K562 treated with DMSO at 1 percent for 4 hours (cell line): ENCODE results near the gene ZNF805. TPM values are rescaled to one million over a fixed set of nuclear protein-coding genes. Genes with fewer than 3 reads are reported as not detected.

ENCODE experiments used
- total RNA-seq: library from RNA; unstranded; fragments of 300-600 nt; gene quantifications from 2 replicates; pipeline ENCODE4 v1.2.3, GENCODE V29; 2022; ENCODE audit not compliant: insufficient read depth

The ZNF805 gene
- total RNA-seq: 1.7 and 2.0 TPM in 2 replicates

DNA sequence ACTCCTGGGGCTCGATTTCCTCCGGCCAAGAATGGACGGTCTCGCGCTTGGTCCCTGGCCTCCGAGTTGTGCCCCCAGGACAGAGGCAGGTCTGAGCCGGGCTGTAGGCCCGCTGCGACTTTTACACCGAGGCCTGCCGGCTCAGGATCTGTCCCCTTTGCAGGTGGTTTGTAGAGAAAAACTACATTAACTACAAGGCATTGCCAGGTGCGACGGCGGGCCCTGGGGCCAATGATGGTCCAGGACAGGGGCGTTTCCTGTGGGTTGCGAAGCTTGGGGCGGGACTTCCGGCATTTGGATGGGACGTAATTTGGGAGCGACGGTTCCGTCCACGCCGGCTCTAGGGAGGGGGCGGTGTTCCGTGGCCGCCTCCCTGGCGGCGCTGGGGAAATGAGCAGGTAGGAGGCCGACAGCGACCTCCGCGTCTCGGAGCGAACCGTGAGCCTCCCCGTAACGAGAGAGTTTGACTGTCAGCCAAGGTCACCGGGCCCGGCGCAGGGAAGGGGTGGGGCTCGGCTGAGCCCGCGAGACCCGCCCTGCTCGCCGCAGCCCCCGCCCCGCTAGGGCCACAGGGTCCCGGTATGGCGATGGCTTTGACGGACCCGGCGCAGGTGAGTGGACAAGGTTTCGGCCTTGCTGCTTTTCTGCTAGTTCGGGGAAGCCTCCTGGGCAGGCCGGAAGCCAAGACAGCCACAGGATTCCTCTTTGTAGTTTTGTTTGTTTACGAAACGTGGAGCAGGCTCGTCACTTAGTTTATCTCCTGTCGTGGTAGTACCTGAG, at the start of gene ZNF805:
ZNF805 (plus strand) TSS at position 322 of the 780 bp plus-strand sequence; CDS start at position 582, 260 bp downstream.

DNA sequence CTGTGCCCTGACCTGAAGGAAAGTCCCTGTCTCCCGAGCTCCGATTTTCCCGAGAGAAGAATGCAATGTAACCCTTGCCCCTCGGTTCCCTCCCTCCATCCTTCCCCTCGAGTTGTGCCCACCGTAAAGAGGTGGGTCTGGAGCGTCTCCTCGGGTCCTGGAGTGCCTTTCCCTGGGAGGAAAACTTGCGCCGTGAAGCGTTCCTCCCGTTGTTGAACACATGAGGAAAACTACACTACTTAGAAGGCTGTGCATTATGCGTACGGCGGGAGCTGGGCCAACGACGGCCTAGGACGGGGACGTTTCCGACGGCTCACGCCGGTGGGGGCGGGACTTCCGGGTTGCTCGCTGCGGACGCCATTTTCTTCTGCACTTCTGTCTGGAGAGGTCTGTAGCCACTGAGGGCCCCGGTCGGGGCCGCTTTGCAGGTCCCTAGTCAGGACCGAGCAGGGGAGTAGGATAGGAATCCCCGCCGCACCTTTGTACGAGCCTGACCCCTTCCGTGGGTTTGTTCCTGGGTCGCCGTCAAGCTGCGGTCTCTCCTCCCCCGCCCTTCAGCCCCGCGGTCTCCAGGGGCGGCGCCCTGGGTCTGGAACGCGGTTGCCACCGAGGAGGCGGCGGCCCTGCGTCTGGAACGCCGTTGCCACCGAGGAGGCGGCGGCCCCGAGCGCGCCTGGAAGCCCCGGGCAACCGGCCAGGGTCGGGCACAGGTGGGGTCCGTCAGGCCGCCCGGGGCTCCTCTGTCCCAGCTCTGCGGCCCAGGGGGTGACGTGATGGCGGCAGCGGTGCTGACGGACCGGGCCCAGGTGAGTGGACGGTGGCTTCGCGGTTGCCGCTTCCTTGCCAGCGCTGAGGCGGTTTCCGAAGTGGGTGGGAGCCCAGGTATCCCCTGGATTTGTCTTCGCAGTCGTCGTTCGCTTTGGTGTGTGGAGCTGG, 49.0 kb upstream of the ZNF805 start, which contains the start of gene ZNF264:
ZNF264 (plus strand) TSS at position 360 of the 936 bp plus-strand sequence; CDS start at position 774, 414 bp downstream.

DNA sequence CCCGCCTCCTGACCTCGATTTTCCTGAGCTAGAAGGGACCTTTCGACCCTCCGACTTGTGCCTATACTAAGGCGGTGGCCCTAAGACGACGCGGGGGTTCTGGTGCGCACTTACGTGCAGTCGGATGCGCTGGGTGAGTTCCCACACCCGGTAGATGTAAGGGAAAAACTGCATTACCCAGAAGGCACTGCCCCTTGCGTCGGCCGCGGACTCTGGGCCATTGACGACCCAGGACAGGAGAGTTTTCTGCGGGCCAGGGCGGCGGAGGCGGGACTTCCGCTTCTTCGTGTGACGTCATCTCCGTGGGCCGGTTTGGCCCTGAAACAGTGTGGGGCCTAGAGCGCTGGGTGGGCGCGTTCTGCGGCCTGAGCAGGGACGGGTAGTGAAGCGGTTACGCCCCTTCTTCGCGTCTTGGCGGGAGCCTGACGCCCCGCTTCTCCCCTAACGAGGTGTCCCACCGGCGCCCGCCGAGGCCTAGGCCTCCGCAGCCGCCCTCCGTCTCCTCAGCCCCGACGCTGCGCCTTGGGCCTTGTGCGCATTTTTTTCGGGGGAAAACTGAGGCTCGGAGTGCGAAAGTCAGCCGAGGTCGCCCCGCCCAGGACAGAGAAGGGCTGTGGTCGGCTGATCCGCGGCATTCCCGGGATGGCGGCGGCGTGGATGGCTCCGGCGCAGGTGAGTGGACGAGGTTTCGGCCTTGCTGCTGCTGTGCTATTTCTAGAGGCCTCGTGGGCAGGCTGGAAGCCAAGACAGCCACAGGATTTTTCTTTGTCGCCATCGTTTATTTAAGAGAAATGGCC, 39.9 kb downstream of the ZNF805 start, which contains the start of gene ZNF460:
ZNF460 (plus strand) TSS at position 321 of the 797 bp plus-strand sequence; CDS start at position 643, 322 bp downstream.

Other genes starting within 250 kb of the ZNF805 start
- gene USP29, start 120.6 kb upstream of the ZNF805 start, total RNA-seq: not detected in 2 replicates
- gene ZIM3, start 95.4 kb upstream of the ZNF805 start, total RNA-seq: not detected in 2 replicates
- not detected in 2 replicates for gene DUXA, start 73.1 kb upstream of the ZNF805 start, total RNA-seq
- 4.4 and 8.8 TPM in 2 replicates for gene ZNF264, start 49.1 kb upstream of the ZNF805 start, total RNA-seq
- gene AURKC, start 9.6 kb upstream of the ZNF805 start, total RNA-seq: 8.3 and 10.2 TPM in 2 replicates
- gene ZNF460, start 39.9 kb downstream of the ZNF805 start, total RNA-seq: 0.97 and 1.3 TPM in 2 replicates
- 0.71 TPM in 1 of 2 replicates, not detected in the other for gene ZNF543, start 79.8 kb downstream of the ZNF805 start, total RNA-seq
- gene ZNF304, start 110.6 kb downstream of the ZNF805 start, total RNA-seq: 3.1 and 4.0 TPM in 2 replicates
- gene TRAPPC2B, start 122.9 kb downstream of the ZNF805 start, total RNA-seq: 5.5 and 7.3 TPM in 2 replicates
- 0.42 and 1.0 TPM in 2 replicates for gene ZNF547, start 122.9 kb downstream of the ZNF805 start, total RNA-seq
- 3.1 and 6.6 TPM in 2 replicates for gene ZNF548, start 149.2 kb downstream of the ZNF805 start, total RNA-seq
- 0.82 and 1.4 TPM in 2 replicates for gene ZNF17, start 170.5 kb downstream of the ZNF805 start, total RNA-seq
- gene ZNF749, start 194.7 kb downstream of the ZNF805 start, total RNA-seq: 4.7 and 5.6 TPM in 2 replicates
- not detected in 2 replicates for gene VN1R1, start 216.5 kb downstream of the ZNF805 start, total RNA-seq
- 0.24 and 0.67 TPM in 2 replicates for gene ZNF772, start 236.9 kb downstream of the ZNF805 start, total RNA-seq
- gene ZNF419, start 247.1 kb downstream of the ZNF805 start, total RNA-seq: 1.6 and 3.4 TPM in 2 replicates